Stimulated activated CD8-positive, alpha-beta memory T cell treated with anti-CD3 and anti-CD28 coated beads, Interleukin-7, amount 100 ng/mL, for 4 hours (primary cell): ENCODE results near the gene POU2F1.
A peak's percentile ranks its signal among the peaks of the same experiment; 100 is the strongest.

Experiments
- DNase-seq, 2 donors: peaks; one replicate each; pipeline ENCODE4 v3.0.0-alpha.2; 2020; ENCODE audit warnings: low read depth in 2 of 2

POU2F1 gene

GRCh38 chr1:167220537-167221125, at the start of gene POU2F1:
Gene POU2F1, plus strand, starts transcription at chr1:167220886. Its CDS starts 12 bp downstream, at chr1:167220898.
- DNase-seq = peak; percentile 97 to 99

- DNase-seq = no peak
Measured at GRCh38 chr1:167171286-167171929, 49.3 kb upstream of the POU2F1 start.

- DNase-seq = no peak
Measured at GRCh38 chr1:167173516-167174184, 47.0 kb upstream of the POU2F1 start.

GRCh38 chr1:167175901-167176300, 44.8 kb upstream of the POU2F1 start:
- no peak for DNase-seq

GRCh38 chr1:167178831-167179230, 41.9 kb upstream of the POU2F1 start:
- DNase-seq = no peak

- no peak for DNase-seq
Measured at GRCh38 chr1:167182571-167183320, 37.9 kb upstream of the POU2F1 start.

- no peak for DNase-seq
Measured at GRCh38 chr1:167184081-167184480, 36.6 kb upstream of the POU2F1 start.

- DNase-seq = no peak
Measured at GRCh38 chr1:167185062-167185461, 35.6 kb upstream of the POU2F1 start.

GRCh38 chr1:167185974-167186657, 34.6 kb upstream of the POU2F1 start:
- DNase-seq = no peak

GRCh38 chr1:167186771-167187170, 33.9 kb upstream of the POU2F1 start:
- no peak for DNase-seq

GRCh38 chr1:167190747-167191237, 29.9 kb upstream of the POU2F1 start:
- DNase-seq = no peak

GRCh38 chr1:167191958-167192357, 28.7 kb upstream of the POU2F1 start:
- DNase-seq = no peak

GRCh38 chr1:167194182-167194581, 26.5 kb upstream of the POU2F1 start:
- DNase-seq = no peak

GRCh38 chr1:167196166-167196565, 24.5 kb upstream of the POU2F1 start:
- no peak for DNase-seq

- DNase-seq = no peak
Measured at GRCh38 chr1:167197236-167197635, 23.4 kb upstream of the POU2F1 start.

- no peak for DNase-seq
Measured at GRCh38 chr1:167197692-167198091, 23.0 kb upstream of the POU2F1 start.

- DNase-seq = no peak
Measured at GRCh38 chr1:167198518-167199133, 22.1 kb upstream of the POU2F1 start.

- DNase-seq = no peak
Measured at GRCh38 chr1:167199656-167200055, 21.0 kb upstream of the POU2F1 start.

GRCh38 chr1:167200272-167200671, 20.4 kb upstream of the POU2F1 start:
- DNase-seq = no peak

- DNase-seq = no peak
Measured at GRCh38 chr1:167200749-167201148, 19.9 kb upstream of the POU2F1 start.

- no peak for DNase-seq
Measured at GRCh38 chr1:167202049-167202448, 18.6 kb upstream of the POU2F1 start.
